ENCODE data around the gene HPS1.

Gene HPS1

DNA sequence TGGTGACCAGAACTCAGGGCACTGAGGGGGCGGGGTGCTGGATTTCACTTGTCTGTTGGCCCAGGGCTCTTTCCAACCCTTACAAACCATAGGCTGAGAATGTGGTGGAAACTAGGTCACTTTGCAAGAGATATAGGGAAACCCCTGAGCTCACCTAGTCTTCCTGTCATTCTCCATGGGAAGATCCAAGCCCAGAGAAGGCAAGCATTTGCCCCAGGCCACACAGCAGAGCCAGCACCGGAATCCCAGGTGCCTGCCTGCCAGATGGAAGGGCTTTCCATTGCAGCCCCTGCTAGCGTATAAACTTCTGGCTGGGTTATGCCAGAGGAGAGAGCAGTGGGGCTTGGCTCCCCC is 32.2 kb downstream of the HPS1 start:
- no peak for FAIRE-seq
- no peak for DNase-seq (ENCODE audit: low spot score)

DNA sequence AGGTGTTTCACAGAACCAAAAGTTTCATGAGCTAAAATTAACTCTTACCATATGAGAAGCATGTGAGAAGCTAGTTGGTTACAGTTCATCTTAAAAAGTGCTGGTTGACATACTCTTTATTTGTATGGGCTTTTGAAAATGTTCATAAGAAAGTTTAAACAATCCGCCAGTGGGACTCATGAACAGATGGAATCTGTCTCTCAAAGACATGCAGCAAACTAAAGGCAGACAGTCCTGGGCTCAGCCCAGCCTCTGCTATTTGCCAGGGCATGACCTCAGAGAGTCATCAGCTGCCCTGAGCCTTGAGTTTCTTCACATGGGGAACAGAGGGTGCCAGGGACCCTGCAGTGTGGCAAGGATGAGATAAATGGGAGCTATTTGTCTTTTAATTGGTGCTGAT is 35.0 kb downstream of the HPS1 start:
- FAIRE-seq (no peak), DNase-seq (ENCODE audit: low spot score) (no peak)

DNA sequence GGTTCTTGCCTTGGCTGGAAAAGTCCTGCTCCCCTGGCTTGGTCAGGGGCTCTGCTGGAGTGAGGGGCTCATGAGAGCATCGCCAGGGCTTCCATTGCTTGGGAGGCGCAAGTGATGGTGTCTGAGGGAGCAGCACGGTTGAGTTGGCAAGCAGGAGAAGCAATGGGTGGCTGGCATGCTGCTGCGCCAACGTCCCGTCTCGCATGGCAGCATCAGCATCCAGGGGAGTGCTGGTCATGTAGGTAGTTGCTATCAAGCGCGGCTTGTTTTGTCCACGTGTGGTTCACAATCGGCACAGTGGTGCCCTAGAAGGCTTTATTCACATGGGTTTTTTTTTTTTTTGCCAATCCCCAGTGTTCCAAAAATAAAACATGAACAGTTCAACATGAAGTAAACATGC is 35.6 kb downstream of the HPS1 start:
- FAIRE-seq (no peak), DNase-seq (ENCODE audit: low spot score) (no peak)

DNA sequence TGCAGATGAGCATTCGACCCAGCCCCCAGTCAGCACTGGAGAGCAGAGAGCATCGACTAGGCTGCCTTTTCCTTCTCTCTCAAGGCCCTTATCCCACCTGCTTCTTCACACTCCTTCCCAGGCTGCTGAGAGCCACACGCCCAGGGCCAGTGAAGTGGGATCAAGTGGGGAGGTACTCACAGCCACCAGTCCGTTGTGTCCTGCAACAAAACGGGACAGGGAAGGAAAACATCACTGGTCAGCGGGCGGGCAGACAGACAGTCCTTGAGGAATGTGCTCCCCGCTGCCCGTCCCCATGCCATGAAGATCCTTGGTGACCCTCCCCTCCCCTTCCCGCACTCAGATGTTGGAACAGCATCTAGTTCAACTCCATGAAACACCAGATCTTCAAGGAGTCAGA is 36.0 kb downstream of the HPS1 start:
- DNase-seq (ENCODE audit: low spot score) (no peak), FAIRE-seq (no peak)

DNA sequence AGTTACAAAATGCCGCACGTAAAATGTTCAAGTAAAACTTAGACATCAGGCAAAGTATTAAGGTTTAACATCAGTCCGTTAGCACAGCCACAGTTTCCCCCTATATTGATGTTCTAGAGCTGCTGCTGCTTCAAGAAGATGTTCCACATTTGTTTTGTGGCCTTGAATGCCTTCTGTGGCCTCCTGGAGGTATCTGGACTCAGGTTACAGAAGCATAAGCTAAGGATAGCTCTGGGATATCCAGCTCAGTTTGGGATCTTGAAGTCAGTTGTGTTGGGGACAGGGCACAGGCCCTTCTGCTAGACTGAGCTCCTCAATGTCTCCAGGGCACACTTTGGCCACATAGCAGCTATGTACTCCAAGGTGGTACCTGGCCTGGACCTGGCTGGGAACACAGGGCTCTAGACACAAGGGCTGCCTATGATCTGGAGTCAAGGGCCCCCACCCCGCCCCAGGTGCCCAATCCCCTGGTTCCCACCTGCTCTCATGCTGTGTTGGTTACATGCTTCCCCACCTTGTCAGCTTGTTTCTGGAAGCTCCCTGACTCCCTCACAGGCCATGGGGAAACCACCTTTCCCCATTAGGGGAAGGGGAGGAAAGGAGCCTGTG is 36.5 kb downstream of the HPS1 start:
- no peak for FAIRE-seq
- DNase-seq (ENCODE audit: low spot score): no peak

DNA sequence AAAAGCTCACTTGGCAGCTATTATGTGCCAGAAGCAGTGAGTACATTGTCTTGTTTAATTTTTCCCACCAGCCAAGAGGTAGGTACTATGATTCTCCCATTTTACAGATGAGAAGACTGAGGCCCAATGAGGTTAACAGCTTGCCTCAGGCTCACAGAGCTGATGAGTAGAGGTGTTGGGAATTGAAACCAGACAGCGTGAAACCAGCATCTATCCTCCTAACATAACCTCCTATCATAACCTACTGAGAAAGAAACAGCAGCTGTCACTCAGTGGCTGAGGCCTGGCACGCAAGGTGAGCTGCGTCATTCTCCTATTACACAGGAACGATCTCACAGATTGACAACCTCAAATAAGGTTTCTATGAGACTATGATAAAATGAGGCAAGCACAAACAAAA is 37.9 kb downstream of the HPS1 start:
- DNase-seq (ENCODE audit: low spot score) (no peak), FAIRE-seq (no peak)

DNA sequence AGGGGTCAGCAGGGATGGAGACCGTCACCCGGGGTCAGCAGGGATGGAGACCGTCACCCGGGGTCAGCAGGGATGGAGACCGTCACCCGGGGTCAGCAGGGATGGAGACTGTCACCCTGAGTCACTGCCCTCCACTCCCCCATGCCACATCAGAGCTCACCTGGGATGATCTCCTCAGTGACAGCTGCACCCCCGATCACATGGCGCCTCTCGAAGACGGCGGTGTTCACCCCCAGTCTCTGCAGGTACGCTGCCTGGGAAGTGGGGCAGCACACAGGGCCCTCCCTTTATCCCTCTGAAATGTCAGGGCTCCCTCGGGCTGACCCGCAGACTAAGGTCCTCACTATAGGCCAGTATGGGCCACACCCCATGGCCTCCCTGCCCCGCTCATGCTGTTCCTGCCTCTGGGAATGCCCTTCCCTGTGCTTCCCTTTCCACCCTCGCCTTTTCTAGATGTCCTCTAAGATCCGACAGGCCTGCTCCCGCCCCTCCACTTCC is 38.9 kb downstream of the HPS1 start:
- no peak for FAIRE-seq
- DNase-seq (ENCODE audit: low spot score): no peak

DNA sequence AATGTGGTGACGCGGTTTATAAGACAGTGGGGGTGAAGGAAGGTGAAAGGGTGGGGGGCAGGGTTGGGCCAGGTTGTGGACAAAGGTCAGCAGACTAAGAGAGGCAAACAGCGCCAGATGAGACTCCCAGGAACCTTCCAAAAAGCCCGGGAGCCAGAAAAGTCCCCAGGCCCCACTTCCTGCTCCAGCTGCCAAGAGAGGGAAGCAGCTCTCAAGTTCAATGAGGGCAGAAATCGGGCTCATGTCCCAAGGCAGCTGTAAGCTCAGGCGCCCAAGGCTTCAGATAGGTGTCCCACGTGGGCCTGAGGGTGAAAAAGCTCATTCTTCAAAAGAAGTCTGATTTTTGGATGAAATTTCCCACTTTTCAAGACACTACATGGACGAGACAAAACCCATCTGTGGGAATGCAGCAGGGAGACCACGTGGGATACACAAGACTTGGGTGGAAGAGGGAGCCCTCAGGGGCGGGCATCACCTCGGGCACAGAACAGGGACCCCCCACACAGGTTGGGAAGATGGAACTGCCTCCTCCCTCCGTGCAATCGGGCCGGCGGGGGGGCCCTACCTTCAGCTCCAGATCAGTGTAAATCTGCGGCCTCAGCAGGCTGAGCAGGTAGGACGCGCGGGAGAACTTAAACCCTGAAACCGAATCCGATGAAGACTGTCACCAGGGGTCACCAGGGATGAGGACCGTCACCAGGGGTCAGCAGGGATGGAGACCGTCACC is 39.6 kb downstream of the HPS1 start:
- DNase-seq (ENCODE audit: low spot score) (no peak), FAIRE-seq (no peak)

DNA sequence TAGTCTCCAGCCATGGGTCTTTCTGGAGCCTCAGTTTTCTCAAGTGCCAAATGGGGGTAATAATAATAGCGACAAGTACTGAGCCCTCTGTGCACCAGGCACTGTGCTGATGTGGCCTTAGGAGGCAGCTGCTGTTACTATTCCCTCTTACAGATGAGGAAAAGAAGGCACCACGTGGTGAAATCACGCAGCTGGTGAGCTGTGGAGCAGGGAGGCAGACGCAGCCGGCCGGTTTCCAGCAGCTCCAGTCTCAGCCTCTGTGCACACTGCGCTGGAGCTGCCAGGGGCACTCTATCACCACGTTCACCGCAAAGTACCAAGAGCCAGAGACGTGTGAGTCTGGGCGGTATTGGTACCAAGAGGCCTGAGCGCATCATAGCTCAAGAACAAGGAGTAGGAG is 41.3 kb downstream of the HPS1 start:
- no peak for FAIRE-seq
- DNase-seq (ENCODE audit: low spot score): no peak

DNA sequence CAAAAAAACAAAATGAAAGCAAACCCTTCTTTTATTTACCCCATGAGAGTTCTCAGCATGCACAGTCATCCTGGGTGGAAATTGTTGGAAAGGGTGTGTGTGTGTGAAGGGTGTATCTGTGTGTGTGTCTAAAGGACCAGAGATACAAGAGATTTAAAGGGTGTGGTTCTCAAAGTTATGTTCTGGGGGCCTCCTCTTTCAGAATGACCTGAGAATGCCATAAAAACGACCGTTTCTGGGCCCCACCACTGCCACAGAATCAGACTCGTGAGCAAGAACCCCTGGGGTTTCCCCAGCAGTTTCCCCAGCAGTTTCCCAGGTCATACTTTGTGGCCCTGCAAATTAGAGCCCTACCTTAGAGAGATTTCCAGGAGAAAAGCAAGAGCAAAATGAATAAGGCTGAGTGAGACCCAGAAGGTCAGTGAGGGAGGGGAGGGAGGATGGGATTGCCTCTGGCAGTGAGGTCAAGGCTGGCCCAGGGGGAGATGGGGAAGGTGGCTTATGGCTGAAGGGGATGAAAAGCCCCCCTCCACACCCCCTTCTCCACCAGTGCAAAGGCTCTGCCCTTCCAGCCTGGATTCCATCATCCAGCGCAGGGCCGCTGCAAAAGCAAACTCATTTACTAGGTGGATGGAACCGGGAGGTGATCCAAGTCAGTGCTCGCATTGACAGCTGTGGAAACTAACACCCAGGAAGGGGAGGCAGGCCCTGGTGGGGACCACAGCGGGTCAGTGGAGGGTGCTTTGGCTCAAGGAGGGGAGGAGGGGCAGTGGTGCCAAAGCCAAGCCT is 42.0 kb downstream of the HPS1 start:
- DNase-seq (ENCODE audit: low spot score) (no peak), FAIRE-seq (no peak)

DNA sequence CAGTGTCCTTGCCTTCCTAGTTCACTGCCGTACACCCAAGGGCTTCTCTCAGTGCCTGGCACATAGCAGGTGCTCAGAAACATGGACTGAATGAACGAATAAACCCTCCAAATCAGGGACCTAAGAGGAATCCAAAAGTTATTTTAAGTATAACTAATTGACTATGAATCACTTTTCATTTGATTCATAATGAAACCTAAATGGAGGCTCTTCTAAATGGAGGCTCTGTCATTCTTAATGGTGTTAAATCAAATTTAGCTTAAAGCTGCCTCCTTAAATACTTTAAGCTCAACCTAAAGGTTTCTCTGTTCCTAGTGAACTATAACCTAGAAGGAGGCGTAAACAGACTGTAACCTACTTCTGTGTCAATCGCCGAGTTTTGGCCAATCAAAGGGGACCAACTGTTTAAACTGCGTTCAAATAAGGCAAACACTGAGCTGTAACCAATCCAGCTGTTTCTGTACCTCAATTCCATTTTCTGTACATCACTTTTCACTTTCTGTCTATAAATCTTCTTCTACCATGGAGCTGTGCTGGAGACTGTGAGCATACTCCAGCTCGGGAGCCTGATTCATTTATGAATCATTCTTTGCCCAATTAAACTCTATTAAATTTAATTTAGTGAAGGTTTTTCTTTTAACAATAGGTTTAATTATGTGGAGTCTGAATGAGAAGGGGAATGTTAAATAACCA is 42.8 kb downstream of the HPS1 start:
- no peak for DNase-seq (ENCODE audit: low spot score)
- FAIRE-seq: no peak

DNA sequence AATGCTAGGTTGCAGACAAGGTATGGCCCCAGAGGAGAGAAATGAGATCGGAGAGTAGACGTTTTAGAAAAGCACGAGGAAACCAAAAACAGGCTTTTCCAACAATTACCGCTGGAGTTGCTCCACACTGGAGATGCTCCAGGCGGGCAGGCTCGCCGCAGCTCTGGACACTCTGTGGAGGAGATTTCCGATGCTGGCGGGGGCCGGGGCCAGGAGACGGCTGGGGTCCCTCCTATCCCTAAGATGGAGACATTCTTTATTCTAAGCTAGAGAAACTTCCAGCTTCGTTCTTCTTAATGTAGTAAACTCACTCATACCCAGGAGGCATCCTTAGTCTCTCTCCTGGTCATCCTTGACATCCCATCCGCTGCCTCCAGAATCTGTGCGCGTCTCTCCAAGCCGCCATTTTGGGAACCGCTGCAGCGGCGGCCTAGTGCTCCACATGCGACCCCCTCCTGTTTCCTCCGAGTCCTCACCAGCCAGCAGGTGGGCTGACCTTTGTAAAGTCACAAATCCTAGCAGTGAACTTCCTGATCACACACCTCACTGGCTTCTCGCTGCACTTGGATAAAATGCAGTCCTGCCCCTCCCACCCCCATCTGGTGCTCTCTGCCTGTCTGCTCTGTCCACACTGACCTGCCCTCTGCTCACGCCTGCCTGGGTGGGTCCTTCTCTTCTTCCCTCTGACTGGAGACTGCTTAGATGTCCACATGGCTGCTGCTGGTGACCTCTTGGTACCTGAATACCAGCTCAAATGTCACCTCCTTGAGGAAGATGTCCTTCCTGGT is 43.6 kb downstream of the HPS1 start:
- no peak for DNase-seq (ENCODE audit: low spot score)
- no peak for FAIRE-seq

DNA sequence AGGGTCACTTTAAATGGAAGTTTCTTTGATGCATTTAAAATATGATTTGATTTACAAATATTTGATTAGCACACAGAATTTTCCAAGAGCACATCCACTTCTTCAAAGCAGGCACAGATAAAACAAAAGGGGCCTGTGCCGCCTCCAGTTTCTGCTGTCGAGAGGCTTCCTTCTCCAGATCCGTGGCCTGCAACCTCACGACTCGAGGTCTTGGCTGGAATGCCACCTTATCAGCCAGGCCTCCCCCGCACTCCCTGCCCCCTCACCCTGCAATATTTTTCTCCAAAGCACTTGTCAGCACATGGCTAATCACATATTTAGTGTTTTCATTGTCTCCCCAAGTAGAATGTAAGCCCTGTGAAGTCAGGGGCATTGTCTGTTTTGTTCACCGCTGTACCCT is 44.3 kb downstream of the HPS1 start:
- no peak for DNase-seq (ENCODE audit: low spot score)
- no peak for FAIRE-seq

DNA sequence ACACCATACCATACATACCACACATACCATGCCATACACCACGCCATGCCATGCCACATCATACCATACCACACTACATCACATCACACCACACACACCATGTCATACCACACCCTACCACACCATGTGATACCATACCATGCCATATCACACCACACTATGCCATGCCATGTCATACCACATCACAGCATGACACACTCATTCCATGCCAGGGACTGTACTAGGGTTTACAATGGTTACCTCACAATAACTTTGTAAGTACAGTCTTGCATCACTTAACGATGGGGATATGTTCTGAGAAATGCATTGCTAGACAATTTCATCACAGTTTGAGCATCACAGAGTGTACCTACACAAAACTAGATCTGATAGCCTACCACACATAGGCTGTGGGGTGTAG is 46.3 kb downstream of the HPS1 start:
- DNase-seq (ENCODE audit: low spot score) (no peak), FAIRE-seq (no peak)

DNA sequence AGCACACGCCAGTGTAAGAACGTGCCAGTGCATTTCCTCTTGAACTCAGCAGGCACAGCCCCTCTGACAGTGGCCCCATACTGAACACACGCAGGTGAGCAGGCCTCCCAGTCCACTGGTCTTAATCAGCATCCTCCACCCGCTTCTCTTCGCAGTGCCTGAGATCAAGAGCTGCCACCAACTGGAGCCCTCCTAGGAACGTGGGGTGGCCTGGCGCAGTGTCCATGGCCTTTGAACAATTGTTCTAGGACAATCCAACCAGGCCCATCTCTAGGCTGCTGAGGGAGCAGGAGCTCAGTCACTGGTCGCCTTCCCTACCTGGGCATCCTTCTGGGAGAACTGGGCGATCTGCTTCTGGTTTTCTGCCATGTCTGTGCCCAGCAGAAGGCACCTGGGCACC is 47.0 kb downstream of the HPS1 start:
- FAIRE-seq (no peak), DNase-seq (ENCODE audit: low spot score) (no peak)

DNA sequence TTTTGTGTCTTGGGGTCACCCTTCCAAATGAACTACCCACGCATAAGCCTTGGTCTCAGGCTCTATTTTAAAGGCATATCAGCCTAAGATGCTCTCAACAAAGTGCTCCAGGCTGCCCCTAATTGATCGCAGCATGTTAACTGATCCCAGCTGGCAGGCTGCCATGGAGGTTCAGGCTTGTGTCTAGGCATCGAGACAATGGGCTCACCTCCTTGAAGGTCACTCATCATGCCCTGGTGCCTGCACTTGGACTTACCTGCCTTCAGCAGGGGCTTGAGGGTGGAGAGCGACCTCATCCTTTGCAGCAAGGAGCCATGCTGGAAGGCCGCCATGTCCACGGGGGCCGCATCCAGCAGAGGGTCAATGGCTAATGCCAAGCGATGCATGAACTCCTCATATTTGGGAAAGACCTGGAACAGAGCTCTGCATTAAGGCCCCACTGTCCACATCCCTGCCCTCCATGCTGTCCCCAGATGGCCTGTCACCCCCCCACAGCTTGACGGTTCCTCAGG is 49.6 kb downstream of the HPS1 start:
- FAIRE-seq: no peak

DNA sequence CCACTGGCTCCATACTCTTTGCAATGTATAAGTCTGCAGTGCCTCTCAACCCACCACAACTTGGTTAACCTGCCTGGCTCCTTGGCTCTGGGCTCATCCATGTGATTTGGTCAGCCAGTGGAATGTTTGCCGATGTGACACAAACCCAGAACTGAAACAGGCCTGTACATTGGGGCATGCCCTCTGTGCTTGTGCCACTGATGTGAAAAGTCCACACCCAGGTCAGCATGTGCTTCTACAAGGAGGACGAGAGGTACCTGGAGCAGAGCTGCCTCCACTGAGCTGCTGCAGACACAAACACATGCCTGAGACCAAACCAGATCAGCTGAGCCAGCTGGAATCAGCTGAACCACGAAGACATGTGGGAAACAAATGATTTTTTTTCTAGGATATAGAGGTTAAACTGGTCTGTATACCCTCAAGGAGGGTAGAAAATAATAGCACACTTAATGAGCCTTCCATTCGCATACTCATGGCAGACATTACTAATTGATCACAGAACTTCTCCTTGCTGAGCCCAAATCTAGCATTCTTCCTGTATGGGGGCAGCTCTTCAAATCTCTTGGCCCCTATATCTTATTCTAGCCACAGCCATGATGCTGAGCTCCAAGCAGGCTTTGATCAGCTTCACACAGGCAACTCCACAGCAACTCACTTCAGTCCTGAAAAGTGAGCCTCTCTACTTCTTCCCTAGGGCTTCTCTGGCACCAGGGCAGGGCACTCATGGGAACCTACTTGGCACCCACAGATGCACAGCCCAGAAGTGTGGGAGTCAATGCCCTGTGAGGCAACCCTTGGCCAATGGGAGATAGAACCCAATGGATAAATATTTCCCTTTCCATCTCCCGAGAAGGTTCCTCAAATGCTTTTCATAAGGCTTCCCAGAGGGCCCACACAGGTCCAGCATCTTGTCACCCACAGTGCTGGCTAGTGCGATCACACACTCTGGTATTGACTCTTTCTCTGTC is 50.4 kb downstream of the HPS1 start:
- no peak for DNase-seq (ENCODE audit: low spot score)
- FAIRE-seq: no peak

More for the DNA sequence above, 49.6 kb downstream of the HPS1 start:
- DNase-seq (ENCODE audit: low spot score): no peak

DNA sequence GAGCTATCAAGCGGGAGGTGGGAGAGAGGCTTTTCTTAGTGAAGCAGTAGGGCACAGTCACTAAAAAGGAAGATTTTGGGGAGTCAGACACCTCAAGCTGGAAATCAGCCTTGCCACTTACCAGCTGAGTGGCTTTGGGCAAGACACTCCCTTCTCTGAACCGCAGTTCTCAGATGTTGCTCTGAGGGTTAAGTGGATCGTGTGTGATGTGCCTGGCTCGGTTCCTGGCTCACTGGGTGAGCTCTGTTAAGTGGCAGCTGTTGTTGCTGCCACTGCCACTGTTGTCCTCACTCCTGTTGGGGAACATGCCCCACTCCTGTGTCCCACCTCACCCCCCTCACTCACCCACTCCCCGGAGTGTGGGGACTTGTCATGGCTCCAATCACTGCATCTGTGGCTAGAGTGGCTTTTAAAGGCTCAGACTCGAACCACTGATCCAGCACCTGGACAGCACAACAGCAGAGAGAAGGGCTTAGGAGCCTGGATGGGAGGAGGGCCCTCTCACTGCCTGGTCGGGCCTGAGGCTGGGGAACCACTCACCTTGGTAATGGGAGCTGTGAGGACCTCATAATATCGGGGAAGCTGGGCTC is 51.8 kb downstream of the HPS1 start:
- DNase-seq (ENCODE audit: low spot score): no peak
- no peak for FAIRE-seq

DNA sequence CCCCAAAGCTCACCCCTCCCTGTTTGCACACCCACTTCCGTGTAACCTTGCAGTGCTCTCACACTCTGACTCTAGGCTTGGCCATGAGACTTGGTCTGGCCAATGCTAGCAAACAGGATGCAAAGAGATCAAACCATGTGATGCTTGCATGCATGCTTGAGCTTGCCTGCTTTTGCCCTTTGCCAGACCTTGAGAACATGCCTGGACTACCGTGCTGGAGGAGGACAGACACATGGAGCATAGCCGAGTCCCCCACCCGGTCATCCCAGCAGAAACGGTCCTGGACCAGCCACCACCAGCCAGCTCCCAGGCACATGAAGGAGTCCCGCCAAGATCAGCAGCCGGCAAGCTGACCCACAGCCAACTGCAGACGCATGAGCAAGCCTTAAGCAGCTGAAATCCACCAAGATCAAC is 55.1 kb downstream of the HPS1 start:
- DNase-seq (ENCODE audit: low spot score): no peak
- no peak for FAIRE-seq
